Panc1 (cell line): ENCODE measurements around the gene SLC22A12. TPM values are rescaled to one million over a fixed set of nuclear protein-coding genes. Genes with fewer than 3 reads are reported as not detected.

Experiments used
- ATAC-seq: fragments of 200-7000 bp; cut with Tn5 transposase; 2 replicates; pipeline ENCODE4 v1.9.1; 2020; ENCODE audit warnings: mild to moderate bottlenecking, moderate library complexity
- BruUV-seq: library from RNA; stranded (reverse); fragments of 400-500 nt; replicated peaks from 2 replicates; lab custom pipeline; 2021; lab: Mats Ljungman, UMichigan
- CTCF ChIA-PET: fragments of 300-600 bp; sonication (Branson Sonifier 250); formaldehyde crosslinking; loops from one replicate; lab custom pipeline; 2022; ENCODE audit warnings: antibody characterized with exemption; lab: Charles Lee
- POLR2A ChIA-PET: fragments of 300-600 bp; sonication (Branson Sonifier 250); formaldehyde crosslinking; loops from one replicate; lab custom pipeline; 2022; ENCODE audit warnings: antibody characterized with exemption; lab: Charles Lee
- DNase-seq: peaks from one replicate; pipeline ENCODE4 v3.0.0-alpha.2; 2010; ENCODE audit warnings: low read depth, low spot score
- H3K27ac ChIP-seq: 2 replicates; pipeline ENCODE4 v1.5.1; 2011; ENCODE audit warnings: mild to moderate bottlenecking, low read length, inconsistent platforms
- H3K27me3 ChIP-seq: fragments of 200-500 bp; sonication (Bioruptor generic); 2 replicates; pipeline ENCODE4 v1.6.0; 2014; ENCODE audit warnings: low read length, inconsistent platforms; ENCODE audit not compliant: control insufficient read depth, insufficient read depth
- H3K36me3 ChIP-seq: fragments of 200-500 bp; sonication (Bioruptor generic); 2 replicates; pipeline ENCODE4 v1.5.1; 2014; ENCODE audit warnings: inconsistent platforms, mild to moderate bottlenecking, low read length, moderate library complexity; ENCODE audit not compliant: control insufficient read depth, insufficient read depth
- H3K4me1 ChIP-seq: 2 replicates; pipeline ENCODE4 v1.5.1; 2011; ENCODE audit warnings: inconsistent platforms, mild to moderate bottlenecking, low read length, moderate library complexity; ENCODE audit not compliant: control insufficient read depth, insufficient read depth
- H3K4me3 ChIP-seq, 2 experiments: 2 replicates each; pipeline ENCODE4 v1.5.1; 2011 to 2012; ENCODE audit warnings: low read depth in 2 of 2, low read length in 2 of 2, mild to moderate bottlenecking in 2 of 2, inconsistent platforms in 1 of 2, moderate library complexity in 1 of 2
- H3K9me3 ChIP-seq: fragments of 200-500 bp; sonication (Bioruptor generic); 2 replicates; pipeline ENCODE4 v1.5.1; 2014; ENCODE audit warnings: low read depth, mild to moderate bottlenecking, inconsistent platforms, low read length, moderate library complexity; ENCODE audit not compliant: control insufficient read depth, insufficient read depth
- POLR2AphosphoS5 ChIP-seq: IDR thresholded peaks from 2 replicates; pipeline ENCODE4 v1.6.1; 2012; ENCODE audit warnings: mild to moderate bottlenecking, low read depth, low read length, moderate library complexity
- SIN3A ChIP-seq: IDR thresholded peaks from 2 replicates; pipeline ENCODE4 v1.6.1; 2012; ENCODE audit warnings: low read depth, mild to moderate bottlenecking, low read length, moderate library complexity, borderline replicate concordance; ENCODE audit not compliant: insufficient read depth
- TCF7L2 ChIP-seq: IDR thresholded peaks from 2 replicates; pipeline ENCODE4 v1.6.1; 2011; ENCODE audit warnings: mild to moderate bottlenecking, low read depth, low read length, inconsistent platforms
- in situ Hi-C: cut with HindIII; loops from 2 replicates; pipeline ENCODE4 v1.10.0; 2016; ENCODE audit warnings: low sequenced_read_pairs, low pct_unique_long_range_greater_than_20kb
- intact Hi-C: fragments of 100-400 bp; cut with micrococcal nuclease; formaldehyde crosslinking; loops from one replicate; pipeline ENCODE4 v1.10.0; 2022; ENCODE audit not compliant: unreplicated experiment
- total RNA-seq: library from RNA; stranded (reverse); gene quantifications from one replicate; pipeline ENCODE4 v1.2.1, GENCODE V29; 2021; ENCODE audit not compliant: unreplicated experiment
- TF ChIP-seq, protein P1 (sequence below): fragments of 450-650 bp; IDR thresholded peaks from 2 replicates; pipeline ENCODE4 v1.5.1; 2017; ENCODE audit warnings: mild to moderate bottlenecking
- TF ChIP-seq, protein P2 (sequence below), 2 experiments: IDR thresholded peaks; 2 replicates each; pipeline ENCODE4 v1.6.1; 2011 to 2012; ENCODE audit warnings: low read depth in 2 of 2, control low read depth in 1 of 2, low read length in 1 of 2, mild to moderate bottlenecking in 1 of 2, moderate library complexity in 1 of 2; ENCODE audit not compliant: insufficient read depth in 1 of 2

SLC22A12 gene
- total RNA-seq, 1 experiment from 2014 or later, result not detected

DNA sequence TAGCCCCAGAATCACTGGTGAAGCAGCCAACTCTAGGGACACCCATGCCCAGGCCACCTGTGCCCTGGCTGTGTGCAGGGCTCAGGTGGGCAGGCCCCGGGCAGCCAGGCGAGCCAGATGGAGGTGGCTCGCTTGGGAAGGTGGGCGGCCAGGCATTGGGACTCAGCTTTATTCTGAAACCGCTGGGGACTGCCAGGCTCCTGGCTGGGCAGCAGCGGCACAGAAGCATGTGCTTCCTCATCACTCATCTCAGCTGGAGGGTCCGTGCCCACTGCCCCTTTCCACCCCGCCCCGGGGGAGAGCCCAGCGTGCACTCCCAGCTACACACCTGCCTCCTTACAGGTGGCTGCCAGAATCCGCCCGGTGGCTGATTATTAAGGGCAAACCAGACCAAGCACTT, 27.1 kb upstream of the SLC22A12 start:
- Histone ChIP-seq H3K27ac (no peak overlapping the region), H3K9me3 (no peaks in the 10 kb centered on the region), H3K36me3 (no peaks in the 10 kb centered on the region), H3K27me3 (no peaks in the 10 kb centered on the region), H3K4me3 (no peak overlapping the region), H3K4me1 (0 out of 2 replicates have a peak, but pooled peaks cover 9% of the 10 kb centered on the region)
- in situ Hi-C loops (no loop called here), intact Hi-C loops (no loop called here)
- TF ChIP-seq TCF7L2 (no peak), SIN3A (no peak), POLR2AphosphoS5 (no peak)
- TF ChIP-seq, protein P1, sequence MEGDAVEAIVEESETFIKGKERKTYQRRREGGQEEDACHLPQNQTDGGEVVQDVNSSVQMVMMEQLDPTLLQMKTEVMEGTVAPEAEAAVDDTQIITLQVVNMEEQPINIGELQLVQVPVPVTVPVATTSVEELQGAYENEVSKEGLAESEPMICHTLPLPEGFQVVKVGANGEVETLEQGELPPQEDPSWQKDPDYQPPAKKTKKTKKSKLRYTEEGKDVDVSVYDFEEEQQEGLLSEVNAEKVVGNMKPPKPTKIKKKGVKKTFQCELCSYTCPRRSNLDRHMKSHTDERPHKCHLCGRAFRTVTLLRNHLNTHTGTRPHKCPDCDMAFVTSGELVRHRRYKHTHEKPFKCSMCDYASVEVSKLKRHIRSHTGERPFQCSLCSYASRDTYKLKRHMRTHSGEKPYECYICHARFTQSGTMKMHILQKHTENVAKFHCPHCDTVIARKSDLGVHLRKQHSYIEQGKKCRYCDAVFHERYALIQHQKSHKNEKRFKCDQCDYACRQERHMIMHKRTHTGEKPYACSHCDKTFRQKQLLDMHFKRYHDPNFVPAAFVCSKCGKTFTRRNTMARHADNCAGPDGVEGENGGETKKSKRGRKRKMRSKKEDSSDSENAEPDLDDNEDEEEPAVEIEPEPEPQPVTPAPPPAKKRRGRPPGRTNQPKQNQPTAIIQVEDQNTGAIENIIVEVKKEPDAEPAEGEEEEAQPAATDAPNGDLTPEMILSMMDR, result no peak
- TF ChIP-seq, protein P2, sequence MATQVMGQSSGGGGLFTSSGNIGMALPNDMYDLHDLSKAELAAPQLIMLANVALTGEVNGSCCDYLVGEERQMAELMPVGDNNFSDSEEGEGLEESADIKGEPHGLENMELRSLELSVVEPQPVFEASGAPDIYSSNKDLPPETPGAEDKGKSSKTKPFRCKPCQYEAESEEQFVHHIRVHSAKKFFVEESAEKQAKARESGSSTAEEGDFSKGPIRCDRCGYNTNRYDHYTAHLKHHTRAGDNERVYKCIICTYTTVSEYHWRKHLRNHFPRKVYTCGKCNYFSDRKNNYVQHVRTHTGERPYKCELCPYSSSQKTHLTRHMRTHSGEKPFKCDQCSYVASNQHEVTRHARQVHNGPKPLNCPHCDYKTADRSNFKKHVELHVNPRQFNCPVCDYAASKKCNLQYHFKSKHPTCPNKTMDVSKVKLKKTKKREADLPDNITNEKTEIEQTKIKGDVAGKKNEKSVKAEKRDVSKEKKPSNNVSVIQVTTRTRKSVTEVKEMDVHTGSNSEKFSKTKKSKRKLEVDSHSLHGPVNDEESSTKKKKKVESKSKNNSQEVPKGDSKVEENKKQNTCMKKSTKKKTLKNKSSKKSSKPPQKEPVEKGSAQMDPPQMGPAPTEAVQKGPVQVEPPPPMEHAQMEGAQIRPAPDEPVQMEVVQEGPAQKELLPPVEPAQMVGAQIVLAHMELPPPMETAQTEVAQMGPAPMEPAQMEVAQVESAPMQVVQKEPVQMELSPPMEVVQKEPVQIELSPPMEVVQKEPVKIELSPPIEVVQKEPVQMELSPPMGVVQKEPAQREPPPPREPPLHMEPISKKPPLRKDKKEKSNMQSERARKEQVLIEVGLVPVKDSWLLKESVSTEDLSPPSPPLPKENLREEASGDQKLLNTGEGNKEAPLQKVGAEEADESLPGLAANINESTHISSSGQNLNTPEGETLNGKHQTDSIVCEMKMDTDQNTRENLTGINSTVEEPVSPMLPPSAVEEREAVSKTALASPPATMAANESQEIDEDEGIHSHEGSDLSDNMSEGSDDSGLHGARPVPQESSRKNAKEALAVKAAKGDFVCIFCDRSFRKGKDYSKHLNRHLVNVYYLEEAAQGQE (IDR thresholded peaks at IDR 0.05; ENCODE audit: insufficient read depth in 1 of 2, low read depth in 2 of 2, low read length in 1 of 2), result no peak
- CTCF ChIA-PET, result no interaction called here
- no peak for DNase-seq
- no TSS peak for BruUV-seq
- POLR2A ChIA-PET, result no interaction called here
- no peak for ATAC-seq

DNA sequence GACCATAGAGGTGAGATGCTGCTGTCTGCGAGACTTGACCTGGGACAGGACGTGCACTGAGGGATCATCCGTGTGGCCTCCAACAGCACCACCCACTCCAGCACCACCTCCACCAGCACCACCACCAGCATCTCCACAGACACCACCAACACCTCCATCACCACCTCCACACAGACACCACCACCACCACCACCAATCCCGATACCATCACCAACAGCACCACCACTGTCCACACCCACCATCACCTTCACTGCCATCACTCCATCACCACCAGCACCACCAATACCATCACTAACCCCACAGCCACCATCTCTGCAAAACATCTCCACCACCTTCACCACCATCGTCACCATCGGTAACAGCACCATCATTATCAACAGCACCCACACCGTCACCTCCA, 26.6 kb upstream of the SLC22A12 start:
- Histone ChIP-seq H3K27ac (no peak overlapping the region), H3K4me1 (0 out of 2 replicates have a peak, but pooled peaks cover 9% of the 10 kb centered on the region), H3K4me3 (no peak overlapping the region), H3K27me3 (no peaks in the 10 kb centered on the region), H3K9me3 (no peaks in the 10 kb centered on the region), H3K36me3 (no peaks in the 10 kb centered on the region)
- ChIA-PET CTCF (no interaction called here), POLR2A (no interaction called here)
- no TSS peak for BruUV-seq
- intact Hi-C loops, result no loop called here
- TF ChIP-seq POLR2AphosphoS5 (no peak), TCF7L2 (no peak), SIN3A (no peak)
- TF ChIP-seq, protein P1, result no peak
- TF ChIP-seq, protein P2 (IDR thresholded peaks at IDR 0.05; ENCODE audit: insufficient read depth in 1 of 2, low read depth in 2 of 2, low read length in 1 of 2), result no peak
- ATAC-seq (no peak), DNase-seq (no peak)
- in situ Hi-C loops, result no loop called here
